Stimulated activated CD4-positive, alpha-beta T cell treated with anti-CD3 and anti-CD28 coated beads, TNF-alpha, amount 100 ng/mL, for 4 hours (primary cell): ENCODE measurements around the gene ATR.

Source experiments
- DNase-seq, 3 experiments: peaks; one replicate each; pipeline ENCODE4 v3.0.0-alpha.2; 2020; ENCODE audit warnings: low read depth in 3 of 3

The ATR gene

GRCh38 chr3:142523921-142524566 is 54.5 kb downstream of the ATR start:
- DNase-seq = no peak

GRCh38 chr3:142509079-142509478 is 69.5 kb downstream of the ATR start:
- DNase-seq = no peak

GRCh38 chr3:142507241-142507640 is 71.3 kb downstream of the ATR start:
- DNase-seq = no peak

GRCh38 chr3:142502187-142502985 is 76.1 kb downstream of the ATR start:
- DNase-seq = no peak

DNA sequence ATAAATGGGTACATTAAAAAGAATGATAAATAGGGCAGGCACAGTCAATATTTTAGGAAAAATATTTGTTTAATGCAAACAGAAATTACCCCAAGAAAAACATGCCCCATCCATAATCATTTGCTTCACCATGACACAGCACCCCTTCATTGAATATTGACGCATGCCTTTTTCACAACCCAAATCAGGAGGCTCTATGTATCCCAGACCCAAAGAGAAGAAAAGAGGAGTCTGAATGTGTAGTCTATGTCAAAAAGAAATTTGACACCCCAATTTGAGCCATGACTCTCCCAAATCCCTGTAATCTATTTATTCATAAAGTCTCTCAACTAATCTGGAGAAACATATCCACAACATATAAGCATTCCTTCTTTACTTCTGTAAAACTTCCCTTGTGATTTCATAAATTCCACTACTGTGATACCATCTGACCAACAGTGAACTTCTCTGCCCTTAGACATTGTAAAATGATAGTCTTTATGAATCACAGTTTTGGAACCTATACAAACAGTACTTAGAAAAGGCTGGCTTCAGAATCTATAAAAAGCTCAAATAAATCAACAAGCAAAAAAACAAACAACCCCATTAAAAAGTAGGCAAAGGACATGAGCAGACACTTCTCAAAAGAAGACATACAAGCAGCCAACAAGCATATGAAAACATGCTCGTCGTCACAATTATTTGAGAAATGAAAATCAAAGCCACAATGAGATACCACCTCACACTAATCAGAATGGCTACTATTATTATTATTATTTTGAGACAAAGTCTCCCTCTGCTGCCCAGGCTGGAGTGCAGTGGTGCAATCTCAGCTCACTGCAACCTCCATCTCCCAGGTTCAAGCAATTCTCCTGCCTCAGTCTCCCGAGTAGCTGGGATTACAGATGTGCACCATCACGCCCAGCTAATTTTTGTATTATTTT is 77.3 kb downstream of the ATR start:
- DNase-seq = no peak

DNA sequence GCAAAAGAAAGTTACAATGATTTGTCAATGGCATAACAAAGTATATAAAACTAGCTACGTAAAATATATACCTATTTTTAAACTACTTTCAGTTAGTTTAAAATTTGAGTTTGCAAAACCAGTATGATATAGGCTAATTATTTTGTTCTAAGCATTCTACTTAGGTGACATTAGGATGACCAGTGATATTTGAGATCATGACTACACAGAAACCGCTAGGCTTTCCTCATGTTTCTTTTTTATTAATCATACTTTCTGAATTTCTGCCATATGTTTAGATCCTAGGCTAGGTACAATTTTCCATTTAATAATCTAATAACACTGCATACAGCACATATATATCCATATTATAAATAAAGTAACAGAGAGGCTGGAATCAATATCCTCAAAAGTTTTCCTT is 78.3 kb downstream of the ATR start:
- no peak for DNase-seq

- no peak for DNase-seq
These were observed 79.9 kb downstream of the ATR start for GRCh38 chr3:142498397-142499180.

GRCh38 chr3:142497729-142498128 is 80.8 kb downstream of the ATR start:
- DNase-seq = no peak

DNA sequence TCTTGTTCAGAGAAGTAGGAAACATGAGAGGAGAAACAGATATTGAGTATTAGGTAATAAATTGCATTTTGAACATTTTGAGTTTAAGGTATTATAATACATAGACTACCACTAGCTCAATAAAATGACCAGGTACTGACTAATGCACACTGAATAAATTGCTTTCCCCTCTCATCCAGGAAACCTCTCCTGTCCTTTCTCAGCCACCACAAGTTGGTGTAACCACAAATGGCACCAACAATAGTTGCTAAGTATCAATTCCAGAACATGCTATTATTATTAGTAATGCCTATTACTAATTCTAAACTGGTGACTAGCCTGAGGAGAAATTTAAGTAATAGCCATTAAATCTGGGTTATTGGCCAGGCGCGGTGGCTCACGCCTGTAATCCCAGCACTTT is 83.4 kb downstream of the ATR start:
- no peak for DNase-seq

- no peak for DNase-seq
These were observed 86.3 kb downstream of the ATR start for GRCh38 chr3:142492184-142492583.

DNA sequence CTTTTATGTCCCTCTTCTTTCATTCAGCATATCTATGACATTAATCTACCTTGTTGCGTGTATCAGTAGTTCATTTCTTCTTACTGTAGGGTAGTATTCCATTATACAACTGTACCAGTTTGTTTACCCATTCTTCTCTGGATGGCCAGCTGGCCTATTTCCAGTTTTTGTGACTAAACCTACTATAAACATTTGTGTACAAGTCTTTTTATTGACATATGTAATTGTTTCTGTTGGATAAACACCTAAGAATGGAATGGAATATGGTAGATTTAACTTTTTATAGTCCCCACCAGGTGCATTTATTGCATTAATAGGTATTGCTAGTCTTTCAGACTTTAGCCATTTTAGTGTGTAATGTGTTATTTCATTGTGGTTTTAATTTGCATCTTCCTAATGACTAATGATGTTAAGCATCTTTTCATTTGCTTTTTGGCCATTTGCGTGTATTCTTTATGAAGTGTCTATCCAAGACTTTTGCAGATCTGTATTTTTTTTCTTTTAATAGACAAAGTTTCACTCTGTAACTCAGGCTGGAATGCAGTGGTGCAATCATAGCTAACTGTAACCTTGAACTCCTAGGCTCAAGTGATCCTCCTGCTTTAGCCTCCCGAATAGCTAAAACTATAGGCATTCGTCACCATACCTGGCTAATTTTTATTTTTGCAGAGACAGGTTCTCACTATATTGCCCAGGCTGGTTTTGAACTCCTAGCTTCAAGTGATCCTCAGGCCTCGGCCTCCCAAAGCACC is 88.8 kb downstream of the ATR start:
- DNase-seq = no peak

GRCh38 chr3:142484912-142485435 is 93.6 kb downstream of the ATR start:
- no peak for DNase-seq

DNA sequence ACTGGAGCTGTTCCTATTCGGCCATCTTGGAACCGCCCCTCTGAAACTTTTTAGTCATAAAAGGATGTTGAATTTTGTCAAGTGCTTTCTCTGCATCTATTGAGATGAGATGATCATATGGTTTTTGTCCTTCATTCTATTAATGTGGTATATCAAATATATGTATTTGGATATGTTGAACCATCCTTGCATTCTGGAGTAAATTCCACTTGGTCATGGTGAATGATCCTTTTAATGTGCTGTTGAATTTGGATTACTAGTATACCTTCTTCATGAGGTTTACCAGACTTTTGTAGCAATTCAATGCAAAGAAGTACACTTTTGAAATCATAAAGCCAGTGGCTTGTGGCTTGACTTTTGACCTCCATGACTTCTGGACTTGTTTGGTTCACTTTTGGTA is 97.3 kb downstream of the ATR start:
- no peak for DNase-seq

- DNase-seq = no peak
These were observed 107.7 kb downstream of the ATR start for GRCh38 chr3:142470826-142471225.

DNA sequence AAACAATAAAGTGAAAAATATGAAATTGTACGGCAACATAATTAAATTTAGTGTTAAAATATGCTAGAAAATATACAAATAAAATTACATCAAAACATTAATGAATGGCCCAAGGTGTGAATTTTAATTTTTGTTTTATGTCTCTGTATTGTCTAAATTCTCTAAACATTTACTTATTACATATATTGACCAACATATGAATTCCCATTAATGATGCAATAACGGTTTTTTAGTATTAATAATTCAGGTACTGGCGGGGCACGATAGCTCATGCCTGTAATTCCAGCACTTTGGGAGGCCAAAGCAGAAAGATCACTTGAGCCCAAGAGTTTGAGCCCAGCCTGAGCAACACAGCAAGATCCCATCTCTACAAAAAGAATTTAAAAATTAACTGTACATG is 110.1 kb downstream of the ATR start:
- DNase-seq = no peak

DNA sequence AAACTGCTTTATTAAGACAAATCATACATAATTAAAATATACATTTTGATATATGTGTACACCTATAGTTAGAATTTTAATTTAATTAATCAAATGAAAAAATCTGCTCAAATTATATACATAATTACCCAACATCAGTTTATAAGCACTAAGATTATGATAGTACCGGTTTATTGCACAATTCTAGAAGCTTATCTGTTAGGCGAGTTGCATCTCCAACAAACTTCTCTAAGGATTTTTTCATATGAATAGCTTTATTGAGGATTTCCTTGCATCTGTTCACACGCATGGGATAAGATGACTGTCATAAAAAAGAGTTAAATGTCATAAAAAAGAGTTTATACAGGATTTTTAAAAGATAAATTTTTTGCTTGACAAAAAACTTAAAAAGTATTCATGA is 110.8 kb downstream of the ATR start:
- no peak for DNase-seq

GRCh38 chr3:142460689-142461088 is 117.8 kb downstream of the ATR start:
- DNase-seq = no peak

DNA sequence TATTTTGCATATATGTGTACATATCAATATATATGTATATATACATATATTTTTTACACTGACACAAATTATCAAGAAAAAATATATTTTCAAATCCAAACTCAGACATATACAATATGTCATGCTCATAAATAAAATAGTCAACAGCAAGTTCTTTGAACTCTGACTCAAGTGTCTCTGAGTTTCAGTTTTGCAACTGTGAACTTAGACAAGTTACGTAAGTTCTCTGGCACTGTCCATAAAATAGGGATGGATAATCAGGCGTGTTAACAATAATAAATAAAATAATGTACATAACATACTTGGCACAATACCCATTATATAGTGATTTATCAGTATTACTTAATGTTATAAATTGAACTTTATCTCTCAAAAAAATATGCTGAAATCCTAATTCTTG is 118.6 kb downstream of the ATR start:
- no peak for DNase-seq

DNA sequence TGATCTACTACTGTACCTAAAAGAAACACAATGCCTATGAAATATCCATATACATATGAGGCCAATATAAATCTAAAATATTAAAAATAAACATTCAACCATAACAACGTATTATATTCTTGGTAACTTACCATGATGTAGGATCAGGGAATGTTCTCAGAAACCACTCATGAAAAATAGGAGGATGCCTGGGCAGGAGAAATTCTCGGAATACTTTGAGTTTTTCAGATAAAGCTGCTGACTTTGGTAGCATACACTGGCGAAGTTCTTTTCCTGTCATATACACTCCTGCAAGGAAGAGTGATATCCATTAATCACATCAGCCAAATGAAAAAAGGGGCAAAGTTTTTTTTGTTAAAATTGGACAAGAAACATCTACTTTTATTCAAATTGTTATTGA is 119.4 kb downstream of the ATR start:
- DNase-seq = no peak

- no peak for DNase-seq
These were observed 127.7 kb downstream of the ATR start for GRCh38 chr3:142450881-142451280.

DNA sequence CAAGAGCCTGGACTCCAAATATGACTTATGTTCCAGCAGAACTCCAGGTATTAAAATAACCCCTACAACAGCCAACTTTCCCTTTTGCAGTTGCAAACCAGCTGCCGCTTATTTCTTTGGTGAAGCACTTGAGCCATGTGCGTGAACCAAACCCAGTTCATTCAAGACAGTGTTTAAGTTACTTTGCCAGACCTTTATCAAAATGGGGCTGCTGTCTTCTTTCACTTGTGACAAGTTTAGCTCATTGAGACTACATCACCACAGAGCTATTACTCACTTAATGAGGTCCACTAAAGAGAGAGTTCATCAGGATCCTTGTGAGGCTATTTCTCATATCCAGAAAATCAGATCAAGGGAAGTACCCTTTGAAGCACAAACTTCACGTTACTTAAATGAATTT is 128.3 kb downstream of the ATR start:
- no peak for DNase-seq
